Osteoblast (primary cell): Measurements from ENCODE around the gene SLC4A3. TPM values are rescaled to one million over a fixed set of nuclear protein-coding genes. Genes with fewer than 3 reads are reported as not detected.
A peak's percentile ranks its signal among the peaks of the same experiment; 100 is the strongest.

ENCODE experiments used
- DNase-seq: peaks from one replicate; pipeline ENCODE4 v3.0.0; 2011; ENCODE audit warnings: low spot score, mixed read lengths; ENCODE audit not compliant: insufficient read length; ENCODE audit errors: missing footprints
- H2AFZ ChIP-seq: 2 replicates; pipeline ENCODE4 v1.6.0; 2011; ENCODE audit warnings: mild to moderate bottlenecking, low read length
- H3K27ac ChIP-seq: 2 replicates; pipeline ENCODE4 v1.5.1; 2011; ENCODE audit warnings: mild to moderate bottlenecking, low read depth, low read length, moderate library complexity
- H3K27me3 ChIP-seq: 2 replicates; pipeline ENCODE4 v1.6.0; 2012; ENCODE audit warnings: mild to moderate bottlenecking, control low read depth, inconsistent platforms, low read length, moderate library complexity; ENCODE audit not compliant: insufficient read depth
- H3K36me3 ChIP-seq: 2 replicates; pipeline ENCODE4 v1.5.1; 2011; ENCODE audit warnings: mild to moderate bottlenecking, low read length, control low read depth, moderate library complexity; ENCODE audit not compliant: insufficient read depth
- H3K4me1 ChIP-seq: 2 replicates; pipeline ENCODE4 v1.5.1; 2011; ENCODE audit warnings: mild to moderate bottlenecking, low read length, control low read depth, moderate library complexity; ENCODE audit not compliant: insufficient read depth
- H3K4me2 ChIP-seq: 2 replicates; pipeline ENCODE4 v1.6.0; 2011; ENCODE audit warnings: mild to moderate bottlenecking, low read length; ENCODE audit not compliant: insufficient read depth
- H3K4me3 ChIP-seq: fragments of 200-600 bp; sonication (generic); 3 replicates; pipeline ENCODE4 v1.5.1; 2012; ENCODE audit warnings: mild to moderate bottlenecking, low read length, inconsistent platforms; ENCODE audit not compliant: insufficient read depth
- H3K79me2 ChIP-seq: 2 replicates; pipeline ENCODE4 v1.6.0; 2012; ENCODE audit warnings: mild to moderate bottlenecking, low read length, control low read depth, inconsistent platforms; ENCODE audit not compliant: insufficient read depth
- H3K9me3 ChIP-seq: 2 replicates; pipeline ENCODE4 v1.5.1; 2011; ENCODE audit warnings: low read depth, low read length, control low read depth
- H4K20me1 ChIP-seq: 2 replicates; pipeline ENCODE4 v1.6.0; 2012; ENCODE audit warnings: mild to moderate bottlenecking, low read length, control low read depth; ENCODE audit not compliant: insufficient read depth
- total RNA-seq: library from RNA; depleted of rRNA; stranded (reverse); fragments of >200 nt; gene quantifications from 2 replicates; pipeline ENCODE4 v1.2.3, GENCODE V29; 2012
- TF ChIP-seq, protein P1 (sequence below): IDR thresholded peaks from 2 replicates; pipeline ENCODE4 v1.5.1; 2011; ENCODE audit warnings: mild to moderate bottlenecking, low read depth, low read length, moderate library complexity; ENCODE audit errors: extremely low read depth

Gene SLC4A3
- total RNA-seq, 1 donor, result 2.5 TPM

DNA sequence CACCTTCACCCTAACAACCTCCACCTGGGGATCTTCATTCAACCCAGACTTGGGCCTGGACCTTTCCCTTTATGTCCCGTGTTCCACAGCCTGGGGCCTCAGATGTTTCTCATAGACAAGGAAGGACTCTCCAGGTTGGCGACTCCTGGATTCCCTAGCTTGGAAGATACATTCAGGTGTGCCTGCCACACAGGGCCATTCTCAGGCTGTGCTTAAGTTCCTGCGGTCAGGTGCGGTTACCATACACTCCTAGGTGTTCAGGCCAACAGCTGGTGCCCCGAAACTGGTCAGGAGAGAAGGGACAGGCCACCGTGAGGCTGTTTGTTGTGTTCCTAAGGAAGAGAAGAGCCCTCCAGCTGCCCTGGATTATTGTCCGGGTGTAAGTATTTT is 15.6 kb downstream of the SLC4A3 start:
- no peak for DNase-seq
- Histone ChIP-seq H3K4me1 (peaks cover 23% of the 10 kb centered on the region), H3K9me3 (no peaks in the 10 kb centered on the region), H4K20me1 (no peaks in the 10 kb centered on the region), H3K4me2 (no peak overlapping the region), H3K4me3 (no peak overlapping the region), H3K27me3 (no peaks in the 10 kb centered on the region), H3K27ac (no peak overlapping the region), H3K36me3 (no peaks in the 10 kb centered on the region), H3K79me2 (no peaks in the 10 kb centered on the region), H2AFZ (peak overlapping the region; percentile 72)
- TF ChIP-seq, protein P1, sequence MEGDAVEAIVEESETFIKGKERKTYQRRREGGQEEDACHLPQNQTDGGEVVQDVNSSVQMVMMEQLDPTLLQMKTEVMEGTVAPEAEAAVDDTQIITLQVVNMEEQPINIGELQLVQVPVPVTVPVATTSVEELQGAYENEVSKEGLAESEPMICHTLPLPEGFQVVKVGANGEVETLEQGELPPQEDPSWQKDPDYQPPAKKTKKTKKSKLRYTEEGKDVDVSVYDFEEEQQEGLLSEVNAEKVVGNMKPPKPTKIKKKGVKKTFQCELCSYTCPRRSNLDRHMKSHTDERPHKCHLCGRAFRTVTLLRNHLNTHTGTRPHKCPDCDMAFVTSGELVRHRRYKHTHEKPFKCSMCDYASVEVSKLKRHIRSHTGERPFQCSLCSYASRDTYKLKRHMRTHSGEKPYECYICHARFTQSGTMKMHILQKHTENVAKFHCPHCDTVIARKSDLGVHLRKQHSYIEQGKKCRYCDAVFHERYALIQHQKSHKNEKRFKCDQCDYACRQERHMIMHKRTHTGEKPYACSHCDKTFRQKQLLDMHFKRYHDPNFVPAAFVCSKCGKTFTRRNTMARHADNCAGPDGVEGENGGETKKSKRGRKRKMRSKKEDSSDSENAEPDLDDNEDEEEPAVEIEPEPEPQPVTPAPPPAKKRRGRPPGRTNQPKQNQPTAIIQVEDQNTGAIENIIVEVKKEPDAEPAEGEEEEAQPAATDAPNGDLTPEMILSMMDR, result no peak

DNA sequence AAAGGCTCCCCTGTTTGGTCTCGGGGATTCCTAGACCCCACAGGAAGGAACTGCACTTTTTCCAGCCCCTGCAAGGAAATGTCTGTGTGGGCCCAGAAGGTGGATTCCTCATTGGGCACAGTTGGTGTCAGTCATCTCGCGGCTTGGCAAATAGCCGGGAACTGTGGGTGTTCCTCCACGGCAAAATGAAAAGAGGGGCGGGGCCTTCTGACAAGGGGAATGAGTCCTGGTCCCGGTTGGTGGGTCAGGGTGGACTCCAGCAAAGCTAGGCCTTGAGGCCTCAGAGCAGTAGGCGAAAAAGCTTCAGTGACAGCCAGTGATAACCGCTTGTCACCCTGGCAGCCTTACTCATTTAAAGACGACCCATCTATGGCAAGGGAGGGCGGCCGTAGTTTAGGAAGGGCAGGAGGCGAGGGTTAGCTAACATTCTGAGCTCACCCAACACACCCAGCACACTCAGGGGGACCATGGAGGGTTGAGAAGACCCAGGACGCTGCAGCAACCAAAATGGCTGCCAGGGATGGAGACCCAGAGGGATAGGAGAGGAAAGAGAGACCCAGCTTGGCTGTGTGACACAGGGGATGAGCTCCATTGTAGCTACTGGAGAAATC is 16.5 kb downstream of the SLC4A3 start:
- Histone ChIP-seq H3K79me2 (no peaks in the 10 kb centered on the region), H3K4me3 (no peak overlapping the region), H2AFZ (no peak overlapping the region), H3K27ac (no peak overlapping the region), H4K20me1 (no peaks in the 10 kb centered on the region), H3K4me2 (no peak overlapping the region), H3K36me3 (no peaks in the 10 kb centered on the region), H3K27me3 (no peaks in the 10 kb centered on the region), H3K4me1 (peaks cover 19% of the 10 kb centered on the region), H3K9me3 (no peaks in the 10 kb centered on the region)
- no peak for DNase-seq
- TF ChIP-seq, protein P1, result no peak

DNA sequence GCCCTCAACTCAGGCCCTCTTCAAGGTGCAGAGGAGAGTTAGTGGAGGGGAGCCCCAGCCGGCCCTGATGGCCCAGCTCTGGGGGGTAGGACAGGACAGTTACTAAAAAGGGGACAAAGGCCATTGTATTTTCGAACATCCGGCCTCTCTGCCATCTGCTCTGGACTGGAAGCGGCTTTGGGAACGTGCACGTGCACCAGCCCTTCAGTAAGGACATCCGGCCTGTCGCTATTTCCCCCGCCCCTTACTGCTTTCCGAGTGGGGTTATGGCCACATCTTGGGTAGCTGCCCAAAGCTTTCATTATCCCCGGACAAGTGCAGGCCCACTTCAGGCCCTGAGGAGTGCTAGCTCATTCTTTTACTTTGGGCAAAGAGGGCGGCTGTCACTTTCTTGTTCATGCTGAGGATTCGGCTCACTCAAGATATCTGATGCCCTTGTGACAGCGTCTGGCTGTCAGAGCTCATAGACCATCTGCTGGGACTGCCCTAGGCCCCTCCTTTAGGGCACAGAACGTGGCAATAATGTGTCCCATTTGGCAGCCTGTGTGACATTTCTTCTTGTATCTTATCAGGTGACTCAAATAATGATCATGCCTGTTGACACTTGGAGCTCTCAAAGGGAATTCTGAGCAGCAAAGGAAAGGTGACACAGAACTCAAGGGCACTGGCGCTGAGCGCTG is 17.5 kb downstream of the SLC4A3 start:
- Histone ChIP-seq H3K79me2 (no peaks in the 10 kb centered on the region), H3K9me3 (no peaks in the 10 kb centered on the region), H3K4me2 (peak overlapping the region; percentile 49), H3K4me1 (peaks cover 19% of the 10 kb centered on the region), H2AFZ (peak overlapping the region; percentile 8), H3K27ac (peak overlapping the region; percentile 7), H3K4me3 (no peak overlapping the region), H4K20me1 (no peaks in the 10 kb centered on the region), H3K27me3 (no peaks in the 10 kb centered on the region), H3K36me3 (no peaks in the 10 kb centered on the region)
- peak; percentile 68 for DNase-seq
- TF ChIP-seq, protein P1, result no peak

GRCh38 chr2:219645631-219646527 is 18.4 kb downstream of the SLC4A3 start:
- Histone ChIP-seq H3K4me3 (no peak overlapping the region), H3K27ac (peak overlapping the region; percentile 10), H3K36me3 (no peaks in the 10 kb centered on the region), H3K79me2 (no peaks in the 10 kb centered on the region), H3K27me3 (no peaks in the 10 kb centered on the region), H3K4me2 (peak overlapping the region; percentile 49), H3K9me3 (no peaks in the 10 kb centered on the region), H2AFZ (peak overlapping the region; percentile 48), H4K20me1 (no peaks in the 10 kb centered on the region), H3K4me1 (peaks cover 27% of the 10 kb centered on the region)
- DNase-seq, result peak; percentile 92
- TF ChIP-seq, protein P1, result no peak
